OCI-LY1 (cell line): ENCODE measurements around the gene DTX3L.

Source experiments
- CTCF ChIP-seq: fragments of 200-600 bp; sonication (generic), shearing (Covaris generic); IDR thresholded peaks from 2 replicates; pipeline ENCODE4 v1.5.1; 2017; ENCODE audit warnings: mild to moderate bottlenecking, antibody characterized with exemption, low read length, moderate library complexity, mixed read lengths
- EZH2 ChIP-seq: fragments of 200-600 bp; sonication (generic), shearing (Covaris generic); IDR thresholded peaks from 2 replicates; pipeline ENCODE4 v1.8.0; 2017; ENCODE audit warnings: borderline replicate concordance, mixed run types, mild to moderate bottlenecking, antibody characterized with exemption, low read length, moderate library complexity, mixed read lengths

DNA sequence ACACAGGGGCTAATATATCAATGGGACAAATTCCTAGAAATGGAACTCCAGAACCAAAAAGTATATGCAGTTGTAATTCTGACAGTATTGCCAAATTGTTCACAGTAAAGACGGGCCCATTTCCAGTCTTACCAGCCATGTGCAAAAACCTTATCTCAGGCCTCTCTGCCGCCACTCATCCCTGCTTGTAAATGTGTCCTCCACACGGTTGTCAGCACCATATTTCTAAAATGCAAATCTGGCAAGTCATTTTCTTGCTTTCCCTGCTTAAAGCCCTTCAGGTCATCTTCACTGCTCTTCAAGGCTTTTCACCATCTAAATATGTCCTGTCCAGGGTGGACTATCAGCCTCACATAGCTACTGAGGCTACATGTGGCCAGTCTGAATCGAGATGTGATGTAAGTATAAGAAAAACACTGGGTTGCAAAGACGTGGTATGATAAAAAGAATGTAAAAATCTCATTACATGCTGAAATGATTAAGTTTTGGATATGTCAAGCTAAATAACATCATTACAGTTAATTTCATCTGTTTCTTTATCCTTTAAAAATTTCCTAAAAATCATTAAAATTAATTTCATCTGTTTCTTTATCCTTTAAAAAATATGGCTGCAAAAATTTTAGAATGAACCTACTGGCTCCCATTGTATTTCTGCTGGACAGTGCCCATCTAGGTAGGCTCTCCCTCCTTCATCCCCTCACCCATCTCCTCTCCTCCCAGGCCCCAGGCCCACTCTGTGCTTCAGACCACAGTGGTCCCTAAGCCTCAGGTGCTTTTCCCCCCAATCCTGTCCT, 1.0 kb upstream of the DTX3L start:
- TF ChIP-seq CTCF (no peak), EZH2 (no peak)
